ENCODE measurements around the gene DEAF1.

DEAF1 gene

GRCh38 chr11:620201-620600, 74.8 kb downstream of the DEAF1 start:
- TF ChIP-seq REST (IDR thresholded peaks at IDR 0.05; ENCODE audit: insufficient replicate concordance, low read depth): no peak
- no peak for TF ChIP-seq GABPA (IDR thresholded peaks at IDR 0.05; ENCODE audit: low read depth)
- TF ChIP-seq CTCF (IDR thresholded peaks at IDR 0.05; ENCODE audit: insufficient read depth, low read length): no peak
- TF ChIP-seq POLR2AphosphoS5 (IDR thresholded peaks at IDR 0.05; ENCODE audit: low read depth): no peak
- no peak for TF ChIP-seq SPI1 (IDR thresholded peaks at IDR 0.05; ENCODE audit: borderline replicate concordance, low read depth)
- no peak for DNase-seq (ENCODE audit: low read depth in 1 of 2, low spot score in 1 of 2)
- Histone ChIP-seq H3K27me3 (ENCODE audit: insufficient read depth, poor library complexity, severe bottlenecking) (no peaks in the 10 kb centered on the region), H3K4me3 (replicated peaks; ENCODE audit: insufficient read depth, low read length) (no peak overlapping the region), H3K27ac (replicated peaks) (no peak overlapping the region)

- DNase-seq (ENCODE audit: low read depth in 1 of 2, low spot score in 1 of 2): no peak
- Histone ChIP-seq H3K27ac (replicated peaks) (no peak overlapping the region), H3K4me3 (replicated peaks; ENCODE audit: insufficient read depth, low read length) (no peak overlapping the region), H3K27me3 (ENCODE audit: insufficient read depth, poor library complexity, severe bottlenecking) (no peaks in the 10 kb centered on the region)
- TF ChIP-seq POLR2AphosphoS5 (IDR thresholded peaks at IDR 0.05; ENCODE audit: low read depth) (no peak), REST (IDR thresholded peaks at IDR 0.05; ENCODE audit: insufficient replicate concordance, low read depth) (no peak), SPI1 (IDR thresholded peaks at IDR 0.05; ENCODE audit: borderline replicate concordance, low read depth) (no peak), GABPA (IDR thresholded peaks at IDR 0.05; ENCODE audit: low read depth) (no peak), CTCF (IDR thresholded peaks at IDR 0.05; ENCODE audit: insufficient read depth, low read length) (no peak)
These were observed 75.4 kb downstream of the DEAF1 start for GRCh38 chr11:619628-620050.

GRCh38 chr11:618856-619627, 76.0 kb downstream of the DEAF1 start:
- no peaks in the 10 kb centered on the region for H3K27me3 ChIP-seq (ENCODE audit: insufficient read depth, poor library complexity, severe bottlenecking)
- no peak overlapping the region for H3K27ac ChIP-seq (replicated peaks)
- H3K4me3 ChIP-seq (replicated peaks; ENCODE audit: insufficient read depth, low read length): no peak overlapping the region
- no peak for DNase-seq (ENCODE audit: low read depth in 1 of 2, low spot score in 1 of 2)
- TF ChIP-seq CTCF (IDR thresholded peaks at IDR 0.05; ENCODE audit: insufficient read depth, low read length) (no peak), POLR2AphosphoS5 (IDR thresholded peaks at IDR 0.05; ENCODE audit: low read depth) (no peak), SPI1 (IDR thresholded peaks at IDR 0.05; ENCODE audit: borderline replicate concordance, low read depth) (no peak), GABPA (IDR thresholded peaks at IDR 0.05; ENCODE audit: low read depth) (no peak), REST (IDR thresholded peaks at IDR 0.05; ENCODE audit: insufficient replicate concordance, low read depth) (no peak)
